Measurements from ENCODE around the gene RAB15.
A peak's percentile ranks its signal among the peaks of the same experiment; 100 is the strongest.

RAB15 gene

DNA sequence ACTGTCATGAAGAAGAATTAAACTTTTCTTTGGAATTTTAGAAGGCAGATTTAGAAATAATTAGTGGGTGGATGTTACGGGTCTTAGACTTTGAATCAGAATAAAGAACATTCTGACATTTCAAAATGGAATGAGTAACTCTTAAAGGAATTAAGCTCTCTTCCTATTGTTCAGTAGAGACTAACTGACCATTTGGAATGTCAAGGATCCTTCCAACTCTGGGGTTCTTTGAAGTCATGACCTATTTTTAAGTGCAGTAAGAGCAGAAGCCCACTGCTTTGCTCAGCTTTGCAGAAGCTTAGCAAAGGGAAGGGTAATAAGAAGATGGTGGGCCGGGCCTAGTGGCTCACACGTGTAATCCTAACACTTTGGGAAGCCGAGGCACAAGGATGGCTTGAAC, 53.9 kb downstream of the RAB15 start:
- Histone ChIP-seq H3K27ac (ENCODE audit: low read length) (no peak overlapping the region), H3K9me2 (replicated peaks; ENCODE audit: insufficient read depth, low read length) (no peaks in the 10 kb centered on the region), H4K20me1 (ENCODE audit: insufficient read depth, low read length) (no peaks in the 10 kb centered on the region), H3K4me1 (ENCODE audit: low read length) (0 out of 2 replicates have a peak, but pooled peaks cover 5% of the 10 kb centered on the region), H3K27me3 (replicated peaks; ENCODE audit: insufficient read depth, low read length) (no peaks in the 10 kb centered on the region), H3K9me3 (replicated peaks; ENCODE audit: insufficient read depth, low read length) (no peaks in the 10 kb centered on the region), H2AFZ (ENCODE audit: low read length) (no peak overlapping the region), H3K9ac (ENCODE audit: low read length) (no peak overlapping the region), H3K4me3 (ENCODE audit: low read length) (no peak overlapping the region), H3K79me2 (ENCODE audit: low read length) (peaks cover 69% of the 10 kb centered on the region), H3K4me2 (ENCODE audit: low read depth, low read length) (no peak overlapping the region), H3K36me3 (replicated peaks; ENCODE audit: insufficient read depth, low read length) (no peaks in the 10 kb centered on the region), H3F3A (ENCODE audit: insufficient read depth, low read length) (no peaks in the 10 kb centered on the region)
- DNase-seq: no peak
- TF ChIP-seq EZH2 (optimal IDR thresholded peaks at IDR 0.05; ENCODE audit: low read depth, low read length) (no peak), EZH2phosphoT487 (IDR thresholded peaks at IDR 0.05; ENCODE audit: low read length) (no peak)
- TF ChIP-seq, protein P1, sequence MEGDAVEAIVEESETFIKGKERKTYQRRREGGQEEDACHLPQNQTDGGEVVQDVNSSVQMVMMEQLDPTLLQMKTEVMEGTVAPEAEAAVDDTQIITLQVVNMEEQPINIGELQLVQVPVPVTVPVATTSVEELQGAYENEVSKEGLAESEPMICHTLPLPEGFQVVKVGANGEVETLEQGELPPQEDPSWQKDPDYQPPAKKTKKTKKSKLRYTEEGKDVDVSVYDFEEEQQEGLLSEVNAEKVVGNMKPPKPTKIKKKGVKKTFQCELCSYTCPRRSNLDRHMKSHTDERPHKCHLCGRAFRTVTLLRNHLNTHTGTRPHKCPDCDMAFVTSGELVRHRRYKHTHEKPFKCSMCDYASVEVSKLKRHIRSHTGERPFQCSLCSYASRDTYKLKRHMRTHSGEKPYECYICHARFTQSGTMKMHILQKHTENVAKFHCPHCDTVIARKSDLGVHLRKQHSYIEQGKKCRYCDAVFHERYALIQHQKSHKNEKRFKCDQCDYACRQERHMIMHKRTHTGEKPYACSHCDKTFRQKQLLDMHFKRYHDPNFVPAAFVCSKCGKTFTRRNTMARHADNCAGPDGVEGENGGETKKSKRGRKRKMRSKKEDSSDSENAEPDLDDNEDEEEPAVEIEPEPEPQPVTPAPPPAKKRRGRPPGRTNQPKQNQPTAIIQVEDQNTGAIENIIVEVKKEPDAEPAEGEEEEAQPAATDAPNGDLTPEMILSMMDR (IDR thresholded peaks at IDR 0.05; ENCODE audit: low read length): no peak

DNA sequence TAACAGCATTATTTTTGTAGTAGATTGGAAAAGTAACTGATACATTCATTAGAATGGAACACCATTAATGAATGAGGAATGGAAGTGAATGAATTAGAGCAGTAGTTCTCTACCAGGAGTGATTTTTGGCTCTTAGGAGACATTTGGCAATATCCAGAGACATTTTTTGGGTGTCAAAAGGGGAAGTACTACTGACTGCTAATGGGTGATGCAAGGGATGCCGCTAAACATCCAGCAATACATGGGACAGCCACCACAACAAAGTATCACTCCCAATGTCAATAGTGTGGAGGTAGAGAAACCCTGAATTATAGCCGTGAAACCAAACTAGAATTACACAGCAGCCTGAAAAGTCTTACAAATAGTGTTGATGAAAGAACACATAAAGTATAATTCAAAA, 56.3 kb downstream of the RAB15 start:
- DNase-seq: no peak
- H3K4me1 ChIP-seq (ENCODE audit: low read length): peaks cover 10% of the 10 kb centered on the region; the same call in 1 of the 2 replicates
- H3K36me3 ChIP-seq (replicated peaks; ENCODE audit: insufficient read depth, low read length): no peaks in the 10 kb centered on the region
- TF ChIP-seq EZH2phosphoT487 (IDR thresholded peaks at IDR 0.05; ENCODE audit: low read length): no peak
- no peak for TF ChIP-seq EZH2 (optimal IDR thresholded peaks at IDR 0.05; ENCODE audit: low read depth, low read length)
- TF ChIP-seq, protein P1 (IDR thresholded peaks at IDR 0.05; ENCODE audit: low read length): no peak
- H3K79me2 ChIP-seq (ENCODE audit: low read length): peaks cover 59% of the 10 kb centered on the region
- no peaks in the 10 kb centered on the region for H3K9me2 ChIP-seq (replicated peaks; ENCODE audit: insufficient read depth, low read length)
- no peaks in the 10 kb centered on the region for H4K20me1 ChIP-seq (ENCODE audit: insufficient read depth, low read length)
- H3F3A ChIP-seq (ENCODE audit: insufficient read depth, low read length): no peaks in the 10 kb centered on the region
- H2AFZ ChIP-seq (ENCODE audit: low read length): no peak overlapping the region
- no peaks in the 10 kb centered on the region for H3K9me3 ChIP-seq (replicated peaks; ENCODE audit: insufficient read depth, low read length)
- no peaks in the 10 kb centered on the region for H3K27me3 ChIP-seq (replicated peaks; ENCODE audit: insufficient read depth, low read length)
- no peak overlapping the region for H3K27ac ChIP-seq (ENCODE audit: low read length)
- H3K4me3 ChIP-seq (ENCODE audit: low read length): no peak overlapping the region
- no peak overlapping the region for H3K9ac ChIP-seq (ENCODE audit: low read length)
- H3K4me2 ChIP-seq (ENCODE audit: low read depth, low read length): no peak overlapping the region

DNA sequence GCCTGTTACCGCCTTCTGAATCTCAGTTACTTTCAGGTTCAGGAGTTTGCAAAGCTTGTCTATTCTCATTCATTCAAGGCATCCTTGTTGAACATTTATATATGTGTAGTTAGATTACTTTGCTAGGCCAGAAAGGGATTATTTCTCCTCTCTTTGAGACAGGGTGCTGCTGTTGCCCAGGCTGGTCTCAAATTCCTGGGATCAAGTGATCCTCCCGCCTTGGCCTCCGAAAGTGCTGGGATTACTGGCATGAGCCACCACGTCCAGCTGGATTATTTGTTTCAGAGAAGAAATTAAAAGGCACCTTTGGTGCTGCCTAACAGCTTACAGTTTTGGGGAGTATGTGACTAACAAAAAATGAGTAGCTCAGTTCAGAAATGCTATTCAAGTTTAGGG, 57.1 kb downstream of the RAB15 start:
- no peaks in the 10 kb centered on the region for H4K20me1 ChIP-seq (ENCODE audit: insufficient read depth, low read length)

More for the DNA sequence above, 57.1 kb downstream of the RAB15 start:
- Histone ChIP-seq H3K4me1 (ENCODE audit: low read length) (peaks cover 10% of the 10 kb centered on the region; the same call in 1 of the 2 replicates), H3K79me2 (ENCODE audit: low read length) (peaks cover 53% of the 10 kb centered on the region), H3K4me2 (ENCODE audit: low read depth, low read length) (peak overlapping the region; percentile 77), H2AFZ (ENCODE audit: low read length) (peak overlapping the region; percentile 74; the same call in 1 of the 2 replicates), H3K9me2 (replicated peaks; ENCODE audit: insufficient read depth, low read length) (no peaks in the 10 kb centered on the region), H3K4me3 (ENCODE audit: low read length) (peak overlapping the region; percentile 86), H3K9ac (ENCODE audit: low read length) (peak overlapping the region; percentile 91; the same call in 1 of the 2 replicates), H3K36me3 (replicated peaks; ENCODE audit: insufficient read depth, low read length) (no peaks in the 10 kb centered on the region), H3K27ac (ENCODE audit: low read length) (peak overlapping the region; percentile 54; the same call in 1 of the 2 replicates), H3K9me3 (replicated peaks; ENCODE audit: insufficient read depth, low read length) (no peaks in the 10 kb centered on the region), H3F3A (ENCODE audit: insufficient read depth, low read length) (no peaks in the 10 kb centered on the region), H3K27me3 (replicated peaks; ENCODE audit: insufficient read depth, low read length) (no peaks in the 10 kb centered on the region)
- DNase-seq: no peak
- no peak for TF ChIP-seq EZH2phosphoT487 (IDR thresholded peaks at IDR 0.05; ENCODE audit: low read length)
- no peak for TF ChIP-seq EZH2 (optimal IDR thresholded peaks at IDR 0.05; ENCODE audit: low read depth, low read length)
